SK-N-MC (cell line): ENCODE measurements around the gene TACC2.
"Not testable (repeated sequence)": the region's sequence is repeated elsewhere in the genome, so short reads cannot be mapped to it uniquely, and the experiment has no call there.

Source experiments
- EZH2 ChIP-seq: fragments of 200-600 bp; sonication (generic); IDR thresholded peaks from one replicate; pipeline ENCODE4 v1.6.1; 2017; ENCODE audit warnings: antibody characterized with exemption
- POLR2AphosphoS5 ChIP-seq: IDR thresholded peaks from 2 replicates; pipeline ENCODE4 v1.6.1; 2012; ENCODE audit warnings: mild to moderate bottlenecking, low read depth, low read length, borderline replicate concordance

GRCh38 chr10:122203180-122203579 is 214.2 kb downstream of the TACC2 start:
- not testable (repeated sequence) for TF ChIP-seq EZH2, POLR2AphosphoS5
